H9 (cell line): ENCODE results near the gene ZNF711. TPM values are rescaled to one million over a fixed set of nuclear protein-coding genes. Genes with fewer than 3 reads are reported as not detected.

Experiments
- DNase-seq: peaks from one replicate; pipeline ENCODE4 v3.0.0-alpha.2; 2017
- H2AFZ ChIP-seq: one replicate; pipeline ENCODE4 v1.6.1; 2013; ENCODE audit warnings: mild to moderate bottlenecking, low read length, control low read depth, moderate library complexity
- H2AK5ac ChIP-seq: 2 replicates; pipeline ENCODE4 v1.6.1; 2013; ENCODE audit warnings: low read length, control low read depth, mixed read lengths; ENCODE audit not compliant: insufficient read length
- H2BK120ac ChIP-seq: one replicate; pipeline ENCODE4 v1.6.1; 2013; ENCODE audit warnings: low read depth, mild to moderate bottlenecking, low read length, control low read depth, inconsistent platforms; ENCODE audit not compliant: poor library complexity, severe bottlenecking
- H2BK12ac ChIP-seq: 2 replicates; pipeline ENCODE4 v1.6.1; 2013; ENCODE audit warnings: low read length, control low read depth, mixed read lengths, low read depth; ENCODE audit not compliant: insufficient read length
- H2BK15ac ChIP-seq: 2 replicates; pipeline ENCODE4 v1.6.1; 2013; ENCODE audit warnings: low read depth, low read length, control low read depth
- H2BK20ac ChIP-seq: one replicate; pipeline ENCODE4 v1.6.1; 2013; ENCODE audit warnings: low read depth, mild to moderate bottlenecking, low read length, control low read depth, inconsistent platforms; ENCODE audit not compliant: poor library complexity, severe bottlenecking
- H2BK5ac ChIP-seq: 2 replicates; pipeline ENCODE4 v1.6.1; 2013; ENCODE audit warnings: low read length, control low read depth, mixed read lengths; ENCODE audit not compliant: insufficient read length
- H3K14ac ChIP-seq: 2 replicates; pipeline ENCODE4 v1.6.1; 2013; ENCODE audit warnings: low read length, control low read depth; ENCODE audit not compliant: insufficient read depth
- H3K18ac ChIP-seq: 2 replicates; pipeline ENCODE4 v1.6.1; 2013; ENCODE audit warnings: low read depth, mild to moderate bottlenecking, mixed read lengths, low read length, control low read depth; ENCODE audit not compliant: insufficient read length
- H3K23ac ChIP-seq: 2 replicates; pipeline ENCODE4 v1.6.1; 2013; ENCODE audit warnings: low read length, control low read depth, mixed read lengths, low read depth; ENCODE audit not compliant: insufficient read length
- H3K23me2 ChIP-seq: 2 replicates; pipeline ENCODE4 v1.6.1; 2013; ENCODE audit warnings: low read depth, mild to moderate bottlenecking, mixed read lengths, low read length, control low read depth; ENCODE audit not compliant: insufficient read length, poor library complexity, severe bottlenecking
- H3K27ac ChIP-seq: 2 replicates; pipeline ENCODE4 v1.5.1; 2013; ENCODE audit warnings: low read length, control low read depth, mixed read lengths, low read depth; ENCODE audit not compliant: insufficient read length
- H3K27me3 ChIP-seq: 2 replicates; pipeline ENCODE4 v1.6.1; 2013; ENCODE audit warnings: low read length, control low read depth, inconsistent platforms; ENCODE audit not compliant: insufficient read depth
- H3K4ac ChIP-seq: 2 replicates; pipeline ENCODE4 v1.6.1; 2013; ENCODE audit warnings: low read depth, mild to moderate bottlenecking, control low read depth, inconsistent platforms, low read length, moderate library complexity
- H3K4me1 ChIP-seq: 2 replicates; pipeline ENCODE4 v1.6.1; 2013; ENCODE audit warnings: low read length, control low read depth, inconsistent platforms; ENCODE audit not compliant: insufficient read depth
- H3K4me2 ChIP-seq: 2 replicates; pipeline ENCODE4 v1.6.1; 2013; ENCODE audit warnings: low read length, control low read depth, mixed read lengths; ENCODE audit not compliant: insufficient read length, insufficient read depth
- H3K56ac ChIP-seq: 2 replicates; pipeline ENCODE4 v1.6.1; 2013; ENCODE audit warnings: low read depth, mild to moderate bottlenecking, mixed read lengths, low read length, control low read depth; ENCODE audit not compliant: insufficient read length
- H3K79me1 ChIP-seq: 2 replicates; pipeline ENCODE4 v1.6.1; 2013; ENCODE audit warnings: low read depth, mild to moderate bottlenecking, moderate library complexity, low read length, control low read depth, inconsistent platforms; ENCODE audit not compliant: insufficient read depth, poor library complexity, severe bottlenecking
- H3K79me2 ChIP-seq: 2 replicates; pipeline ENCODE4 v1.6.1; 2013; ENCODE audit warnings: low read length, control low read depth, inconsistent platforms; ENCODE audit not compliant: insufficient read depth
- H3K9ac ChIP-seq: 2 replicates; pipeline ENCODE4 v1.6.1; 2013; ENCODE audit warnings: low read length, control low read depth, mixed read lengths; ENCODE audit not compliant: insufficient read length; ENCODE audit errors: extremely low read depth
- H3K9me3 ChIP-seq: one replicate; pipeline ENCODE4 v1.6.1; 2013; ENCODE audit warnings: low read depth, low read length, inconsistent platforms; ENCODE audit not compliant: control insufficient read depth
- H3T11ph ChIP-seq: one replicate; pipeline ENCODE4 v1.6.1; 2013; ENCODE audit warnings: mild to moderate bottlenecking, low read length, control low read depth, inconsistent platforms
- H4K20me1 ChIP-seq: one replicate; pipeline ENCODE4 v1.6.1; 2013; ENCODE audit not compliant: control insufficient read depth, insufficient read length, insufficient read depth
- H4K5ac ChIP-seq: 2 replicates; pipeline ENCODE4 v1.6.1; 2013; ENCODE audit warnings: low read depth, mild to moderate bottlenecking, mixed read lengths, low read length, control low read depth; ENCODE audit not compliant: insufficient read length
- H4K8ac ChIP-seq: replicated peaks from 2 replicates; pipeline ENCODE4 v1.6.1; 2013; ENCODE audit warnings: low read length, control low read depth, mixed read lengths, low read depth; ENCODE audit not compliant: insufficient read length
- H4K91ac ChIP-seq: 2 replicates; pipeline ENCODE4 v1.6.1; 2013; ENCODE audit warnings: low read depth, mild to moderate bottlenecking, moderate library complexity, mixed read lengths, low read length, control low read depth; ENCODE audit not compliant: insufficient read length
- H3K27ac Mint-ChIP-seq, 3 experiments: 2 replicates in 2 of 3; 3 replicates in 1 of 3; pipeline ENCODE4 v1.8.0; 2020 to 2021; ENCODE audit warnings: mixed read lengths in 3 of 3, mild to moderate bottlenecking in 1 of 3, moderate library complexity in 1 of 3
- H3K27me3 Mint-ChIP-seq: 2 replicates; pipeline ENCODE4 v1.8.0; 2021; ENCODE audit warnings: low read depth, mild to moderate bottlenecking, moderate library complexity, mixed read lengths
- H3K36me3 Mint-ChIP-seq, 3 experiments: 2 replicates in 2 of 3; 3 replicates in 1 of 3; pipeline ENCODE4 v1.8.0; 2020 to 2021; ENCODE audit warnings: low read depth in 3 of 3, mixed read lengths in 3 of 3; ENCODE audit not compliant: insufficient read depth in 1 of 3
- H3K4me1 Mint-ChIP-seq, 2 experiments: 2 replicates each; pipeline ENCODE4 v1.8.0; 2020; ENCODE audit warnings: mixed read lengths in 2 of 2
- H3K4me3 Mint-ChIP-seq, 2 experiments: 2 replicates in 1 of 2; 3 replicates in 1 of 2; pipeline ENCODE4 v1.8.0; 2020 to 2021; ENCODE audit warnings: mild to moderate bottlenecking in 2 of 2, mixed read lengths in 2 of 2, moderate library complexity in 1 of 2
- H3K9me3 Mint-ChIP-seq, 2 experiments: 2 replicates in 1 of 2; 3 replicates in 1 of 2; pipeline ENCODE4 v1.8.0; 2020; ENCODE audit warnings: mild to moderate bottlenecking in 2 of 2, mixed read lengths in 2 of 2, moderate library complexity in 1 of 2
- WGBS: extraction: QIAGEN DNeasy Blood & Tissue Kit; methylation state at CpG from one replicate; pipeline ENCODE4 v1.1.7; 2013; ENCODE audit warnings: missing lambda C conversion rate, low lambda C conversion rate, mixed read lengths; ENCODE audit not compliant: insufficient read length; ENCODE audit errors: extremely low coverage; 5-methylcytosine and 5-hydroxymethylcytosine counted together
- total RNA-seq: library from RNA; stranded (reverse); gene quantifications from 2 replicates; pipeline ENCODE4 v1.2.1, GENCODE V29; 2021
- TF ChIP-seq, protein P1 (sequence below): fragments of 200-600 bp; sonication (generic); conservative IDR thresholded peaks from 3 replicates; pipeline ENCODE4 v1.8.0; 2021; ENCODE audit warnings: antibody characterized with exemption, mild to moderate bottlenecking

ZNF711 gene
- total RNA-seq, 1 experiment from 2014 or later, result 14.9 TPM

DNA sequence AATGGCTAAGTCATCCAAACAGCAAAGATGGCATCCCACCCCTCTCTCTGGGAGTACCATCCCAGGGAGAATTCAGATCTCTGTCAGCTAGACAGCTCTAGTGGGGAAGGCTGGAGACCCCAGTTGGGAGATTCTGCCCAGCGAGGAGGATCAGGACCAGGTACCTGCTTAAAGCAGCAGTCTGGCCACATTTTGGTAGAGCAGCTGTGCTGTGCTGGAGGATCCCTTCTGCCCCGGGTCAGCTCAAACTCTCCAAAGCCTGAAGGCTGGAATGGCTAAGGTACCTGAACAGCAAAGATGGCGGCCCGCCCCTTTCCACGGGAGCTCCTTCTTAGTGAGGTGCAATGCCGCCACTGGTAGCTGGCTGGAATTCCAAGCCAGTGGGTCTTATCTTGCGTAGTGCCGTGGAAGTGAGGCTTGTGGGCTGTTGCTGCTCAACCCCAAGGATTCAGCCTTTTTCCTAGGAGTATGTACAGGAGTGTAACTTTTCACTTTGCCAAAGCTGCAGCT is 40.3 kb upstream of the ZNF711 start:
- H3K23me2 ChIP-seq, result no peaks in the 10 kb centered on the region
- Mint-ChIP-seq H3K9me3 (peaks cover 36 to 45% of the 10 kb centered on the region in 2 experiments), H3K4me3 (no peak overlapping the region), H3K4me1 (no peaks in the 10 kb centered on the region), H3K27ac (no peak overlapping the region), H3K36me3 (peaks cover 0 to 6% (median 0%) of the 10 kb centered on the region in 3 experiments; a peak in 2 of 7 replicates), H3K27me3 (no peaks in the 10 kb centered on the region; the same call in 1 of the 2 replicates)
- no peak overlapping the region for H3K18ac ChIP-seq
- no peaks in the 10 kb centered on the region for H3K79me1 ChIP-seq
- WGBS, result no CpG with 5 or more reads among the region's 8 CpGs
- no peak overlapping the region for H3K4me2 ChIP-seq
- no peak overlapping the region for H3K56ac ChIP-seq
- no peak overlapping the region for H3K27ac ChIP-seq
- H2BK5ac ChIP-seq, result no peak overlapping the region
- no peak overlapping the region for H2BK15ac ChIP-seq
- no peak overlapping the region for H4K5ac ChIP-seq
- H2BK20ac ChIP-seq, result no peak overlapping the region
- no peak overlapping the region for H3K9ac ChIP-seq
- no peak overlapping the region for H4K91ac ChIP-seq
- DNase-seq, result no peak
- no peak overlapping the region for H4K8ac ChIP-seq
- TF ChIP-seq, protein P1, sequence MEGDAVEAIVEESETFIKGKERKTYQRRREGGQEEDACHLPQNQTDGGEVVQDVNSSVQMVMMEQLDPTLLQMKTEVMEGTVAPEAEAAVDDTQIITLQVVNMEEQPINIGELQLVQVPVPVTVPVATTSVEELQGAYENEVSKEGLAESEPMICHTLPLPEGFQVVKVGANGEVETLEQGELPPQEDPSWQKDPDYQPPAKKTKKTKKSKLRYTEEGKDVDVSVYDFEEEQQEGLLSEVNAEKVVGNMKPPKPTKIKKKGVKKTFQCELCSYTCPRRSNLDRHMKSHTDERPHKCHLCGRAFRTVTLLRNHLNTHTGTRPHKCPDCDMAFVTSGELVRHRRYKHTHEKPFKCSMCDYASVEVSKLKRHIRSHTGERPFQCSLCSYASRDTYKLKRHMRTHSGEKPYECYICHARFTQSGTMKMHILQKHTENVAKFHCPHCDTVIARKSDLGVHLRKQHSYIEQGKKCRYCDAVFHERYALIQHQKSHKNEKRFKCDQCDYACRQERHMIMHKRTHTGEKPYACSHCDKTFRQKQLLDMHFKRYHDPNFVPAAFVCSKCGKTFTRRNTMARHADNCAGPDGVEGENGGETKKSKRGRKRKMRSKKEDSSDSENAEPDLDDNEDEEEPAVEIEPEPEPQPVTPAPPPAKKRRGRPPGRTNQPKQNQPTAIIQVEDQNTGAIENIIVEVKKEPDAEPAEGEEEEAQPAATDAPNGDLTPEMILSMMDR, result no peak
- no peaks in the 10 kb centered on the region for H4K20me1 ChIP-seq
- H3K4me1 ChIP-seq, result no peaks in the 10 kb centered on the region
- H3K14ac ChIP-seq, result no peak overlapping the region
- no peak overlapping the region for H2AFZ ChIP-seq
- no peaks in the 10 kb centered on the region for H3K79me2 ChIP-seq
- no peaks in the 10 kb centered on the region for H3K27me3 ChIP-seq
- no peak overlapping the region for H3K4ac ChIP-seq
- H2BK12ac ChIP-seq, result no peak overlapping the region
- no peak overlapping the region for H3K23ac ChIP-seq
- H2AK5ac ChIP-seq, result no peak overlapping the region
- H3T11ph ChIP-seq, result no peak overlapping the region
- no peak overlapping the region for H2BK120ac ChIP-seq
- peaks cover 24% of the 10 kb centered on the region for H3K9me3 ChIP-seq
